ENCODE results near the gene DBP.

- TF ChIP-seq SRF (IDR thresholded peaks at IDR 0.05; ENCODE audit: low read depth in 2 of 2, low read length in 2 of 2) (no peak), CTCF (IDR thresholded peaks at IDR 0.05 in 2 of 3, conservative IDR thresholded peaks at IDR 0.05 in 1 of 3; ENCODE audit: control insufficient read depth in 2 of 3, extremely low read depth in 1 of 3, insufficient read depth in 1 of 3, low read depth in 3 of 3, low read length in 3 of 3) (no peak)
These were observed 1.0 kb upstream of the DBP start for GRCh38 chr19:48637948-48638830.
